Breast epithelium (tissue), 4 donors: Measurements from ENCODE around the gene AEN. TPM values are rescaled to one million over a fixed set of nuclear protein-coding genes. Genes with fewer than 3 reads are reported as not detected.
"Not testable (repeated sequence)": the region's sequence is repeated elsewhere in the genome, so short reads cannot be mapped to it uniquely, and the experiment has no call there.

Source experiments
- DNase-seq, 2 donors: peaks; one replicate each; pipeline ENCODE4 v3.0.0-alpha.2; 2019; ENCODE audit warnings: low spot score in 2 of 2
- H3K27ac ChIP-seq, 2 donors: fragments of 200-600 bp; sonication (generic) in 1 of 2; one replicate each; pipeline ENCODE4 v1.5.1; 2016 to 2019; ENCODE audit warnings: mild to moderate bottlenecking in 1 of 2
- H3K27me3 ChIP-seq, 2 donors: fragments of 200-600 bp; sonication (generic) in 1 of 2; one replicate each; pipeline versions ENCODE4 v1.5.1 to v1.6.0; 2017 to 2019; ENCODE audit warnings: control low read depth in 1 of 2, mild to moderate bottlenecking in 1 of 2
- H3K36me3 ChIP-seq: fragments of 200-600 bp; one replicate; pipeline ENCODE4 v1.5.1; 2019
- H3K4me1 ChIP-seq, 2 donors: fragments of 200-600 bp; sonication (generic); one replicate each; pipeline ENCODE4 v1.5.1; 2016 to 2019; ENCODE audit warnings: control low read depth in 1 of 2
- H3K4me3 ChIP-seq, 3 donors: fragments of 200-600 bp; sonication (generic); 1 replicate in 2 of 3; 2 replicates in 1 of 3; pipeline ENCODE4 v1.5.1; 2016 to 2019; ENCODE audit warnings: mild to moderate bottlenecking in 3 of 3, moderate library complexity in 2 of 3
- H3K9me3 ChIP-seq, 2 donors: fragments of 200-600 bp; sonication (generic) in 1 of 2; one replicate each; pipeline ENCODE4 v1.5.1; 2016 to 2019; ENCODE audit warnings: control low read depth in 1 of 2
- POLR2A ChIP-seq: fragments of 450-650 bp; IDR thresholded peaks from one replicate; pipeline ENCODE4 v1.6.1; 2016; ENCODE audit warnings: antibody characterized with exemption, mild to moderate bottlenecking, moderate library complexity
- POLR2AphosphoS5 ChIP-seq, 3 donors: sonication (generic); formaldehyde crosslinking; IDR thresholded peaks; one replicate each; pipeline ENCODE4 v1.6.1; 2017; ENCODE audit warnings: antibody characterized with exemption in 3 of 3
- intact Hi-C: fragments of 100-400 bp; cut with DNase I; formaldehyde crosslinking; loops from one replicate; pipeline ENCODE4 v1.15.1; 2023; ENCODE audit warnings: low total_unique reads
- total RNA-seq, 3 donors: library from RNA; depleted of rRNA; stranded (reverse); fragments of >200 nt; gene quantifications; one replicate each; pipeline ENCODE4 v1.1.0, GENCODE V29; 2016
- TF ChIP-seq, protein P1 (sequence below), 3 donors: fragments of 450-650 bp; IDR thresholded peaks; one replicate each; pipeline ENCODE4 v1.5.1; 2016 to 2017; ENCODE audit warnings: antibody characterized with exemption in 3 of 3, mild to moderate bottlenecking in 3 of 3, moderate library complexity in 3 of 3

Gene AEN
- total RNA-seq, 3 donors from 2014 or later = 11.7 to 21.6 (median 18.1) TPM

DNA sequence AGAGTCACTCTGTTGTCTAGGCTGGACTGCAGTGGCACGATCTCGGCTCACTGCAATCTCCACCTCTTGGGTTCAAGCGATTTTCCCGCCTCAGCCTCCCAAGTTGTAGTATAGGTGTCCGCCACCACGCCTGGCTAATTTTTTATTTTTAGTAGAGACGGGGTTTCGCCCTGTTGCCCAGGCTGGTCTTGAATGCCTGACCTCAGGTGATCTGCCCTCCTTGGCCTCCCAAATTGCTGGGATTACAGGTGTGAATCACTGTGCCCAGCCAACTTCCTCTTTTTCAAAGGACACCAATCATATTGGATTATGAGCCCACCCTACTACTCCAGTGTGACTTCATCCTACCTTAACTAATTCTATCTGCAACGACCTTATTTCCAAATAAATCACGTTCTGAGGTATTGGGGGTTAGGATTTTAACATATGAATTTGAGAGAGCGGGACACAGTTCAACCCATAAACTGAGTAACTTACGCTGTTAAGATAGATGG is 20.9 kb downstream of the AEN start:
- Histone ChIP-seq H3K27ac (no peak overlapping the region), H3K9me3 (no peaks in the 10 kb centered on the region), H3K4me3 (no peak overlapping the region), H3K27me3 (no peaks in the 10 kb centered on the region), H3K4me1 (peaks cover 0 to 11% of the 10 kb centered on the region in 2 donors), H3K36me3 (no peaks in the 10 kb centered on the region)
- intact Hi-C loops = no loop called here
- no peak for TF ChIP-seq POLR2AphosphoS5 (IDR thresholded peaks at IDR 0.05)
- TF ChIP-seq, protein P1, sequence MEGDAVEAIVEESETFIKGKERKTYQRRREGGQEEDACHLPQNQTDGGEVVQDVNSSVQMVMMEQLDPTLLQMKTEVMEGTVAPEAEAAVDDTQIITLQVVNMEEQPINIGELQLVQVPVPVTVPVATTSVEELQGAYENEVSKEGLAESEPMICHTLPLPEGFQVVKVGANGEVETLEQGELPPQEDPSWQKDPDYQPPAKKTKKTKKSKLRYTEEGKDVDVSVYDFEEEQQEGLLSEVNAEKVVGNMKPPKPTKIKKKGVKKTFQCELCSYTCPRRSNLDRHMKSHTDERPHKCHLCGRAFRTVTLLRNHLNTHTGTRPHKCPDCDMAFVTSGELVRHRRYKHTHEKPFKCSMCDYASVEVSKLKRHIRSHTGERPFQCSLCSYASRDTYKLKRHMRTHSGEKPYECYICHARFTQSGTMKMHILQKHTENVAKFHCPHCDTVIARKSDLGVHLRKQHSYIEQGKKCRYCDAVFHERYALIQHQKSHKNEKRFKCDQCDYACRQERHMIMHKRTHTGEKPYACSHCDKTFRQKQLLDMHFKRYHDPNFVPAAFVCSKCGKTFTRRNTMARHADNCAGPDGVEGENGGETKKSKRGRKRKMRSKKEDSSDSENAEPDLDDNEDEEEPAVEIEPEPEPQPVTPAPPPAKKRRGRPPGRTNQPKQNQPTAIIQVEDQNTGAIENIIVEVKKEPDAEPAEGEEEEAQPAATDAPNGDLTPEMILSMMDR (IDR thresholded peaks at IDR 0.05) = no peak
- TF ChIP-seq POLR2A = no peak
- DNase-seq = no peak

GRCh38 chr15:88642514-88642913 is 21.4 kb downstream of the AEN start:
- H3K4me1 ChIP-seq = peaks cover 0 to 13% of the 10 kb centered on the region in 2 donors
- H3K4me3 ChIP-seq, H3K27ac ChIP-seq, H3K27me3 ChIP-seq, H3K9me3 ChIP-seq, intact Hi-C loops, DNase-seq, H3K36me3 ChIP-seq: not testable (repeated sequence)

GRCh38 chr15:88644741-88645140 is 23.6 kb downstream of the AEN start:
- H3K27me3 ChIP-seq = no peaks in the 10 kb centered on the region
- H3K27ac ChIP-seq = no peak overlapping the region
- DNase-seq = no peak
- intact Hi-C loops = no loop called here
- H3K9me3 ChIP-seq = no peaks in the 10 kb centered on the region
- H3K4me1 ChIP-seq = peaks cover 0 to 20% of the 10 kb centered on the region in 2 donors
- H3K4me3 ChIP-seq = no peak overlapping the region
- no peak for TF ChIP-seq POLR2A
- TF ChIP-seq POLR2AphosphoS5 (IDR thresholded peaks at IDR 0.05) = no peak
- TF ChIP-seq, protein P1 (IDR thresholded peaks at IDR 0.05) = no peak
- H3K36me3 ChIP-seq = no peaks in the 10 kb centered on the region

GRCh38 chr15:88645171-88646087 is 24.3 kb downstream of the AEN start:
- Histone ChIP-seq H3K4me1 (peaks cover 0 to 17% of the 10 kb centered on the region in 2 donors), H3K9me3 (no peaks in the 10 kb centered on the region), H3K4me3 (no peak overlapping the region), H3K27ac (no peak overlapping the region), H3K27me3 (no peaks in the 10 kb centered on the region), H3K36me3 (no peaks in the 10 kb centered on the region)
- intact Hi-C loops = no loop called here
- TF ChIP-seq POLR2A = no peak
- TF ChIP-seq, protein P1 (IDR thresholded peaks at IDR 0.05) = no peak
- no peak for TF ChIP-seq POLR2AphosphoS5 (IDR thresholded peaks at IDR 0.05)
- DNase-seq = no peak

- Histone ChIP-seq H3K9me3 (no peaks in the 10 kb centered on the region), H3K4me1 (peaks cover 0 to 17% of the 10 kb centered on the region in 2 donors), H3K27ac (no peak overlapping the region), H3K4me3 (no peak overlapping the region), H3K27me3 (no peaks in the 10 kb centered on the region), H3K36me3 (no peaks in the 10 kb centered on the region)
- intact Hi-C loops = no loop called here
- no peak for DNase-seq
- TF ChIP-seq, protein P1 (IDR thresholded peaks at IDR 0.05) = no peak
- TF ChIP-seq POLR2A (no peak), POLR2AphosphoS5 (IDR thresholded peaks at IDR 0.05) (no peak)
Measured at GRCh38 chr15:88646088-88646405, 24.9 kb downstream of the AEN start.
